Esophagus squamous epithelium (tissue), 5 donors: ENCODE results near the gene FAM163B. TPM values are rescaled to one million over a fixed set of nuclear protein-coding genes. Genes with fewer than 3 reads are reported as not detected.
A peak's percentile ranks its signal among the peaks of the same experiment; 100 is the strongest.

Source experiments
- DNase-seq: peaks from one replicate; lab custom pipeline; 2025; lab: John Stamatoyannopoulos, UW
- H3K27ac ChIP-seq, 4 donors: fragments of 200-600 bp; sonication (generic); one replicate each; pipeline ENCODE4 v1.5.1; 2016 to 2019; ENCODE audit warnings: mild to moderate bottlenecking in 1 of 4
- H3K27me3 ChIP-seq, 4 donors: fragments of 200-600 bp; sonication (generic); 1 replicate in 3 of 4; 2 replicates in 1 of 4; pipeline versions ENCODE4 v1.5.1 to v1.6.0; 2017 to 2021; ENCODE audit warnings: antibody characterized with exemption in 1 of 4
- H3K36me3 ChIP-seq, 3 donors: fragments of 200-600 bp; sonication (generic); one replicate each; pipeline ENCODE4 v1.5.1; 2016 to 2019
- H3K4me1 ChIP-seq, 3 donors: fragments of 200-600 bp; sonication (generic); one replicate each; pipeline ENCODE4 v1.5.1; 2017 to 2019
- H3K4me3 ChIP-seq, 4 donors: fragments of 200-600 bp; sonication (generic); 1 replicate in 3 of 4; 2 replicates in 1 of 4; pipeline ENCODE4 v1.5.1; 2016 to 2019; ENCODE audit warnings: mild to moderate bottlenecking in 2 of 4, moderate library complexity in 1 of 4
- H3K9me3 ChIP-seq, 3 donors: fragments of 200-600 bp; sonication (generic); one replicate each; pipeline ENCODE4 v1.5.1; 2016 to 2019
- POLR2A ChIP-seq, 4 donors: fragments of 450-650 bp; IDR thresholded peaks; one replicate each; pipeline ENCODE4 v1.6.1; 2017; ENCODE audit warnings: antibody characterized with exemption in 4 of 4, mild to moderate bottlenecking in 4 of 4, moderate library complexity in 3 of 4
- WGBS, 2 donors: methylation state at CpG; one replicate each; pipeline ENCODE4 v1.1.5; 2018; 5-methylcytosine and 5-hydroxymethylcytosine counted together
- intact Hi-C: fragments of 100-400 bp; cut with DNase I; formaldehyde crosslinking; loops from one replicate; pipeline ENCODE4 v1.15.0; 2022
- total RNA-seq, 4 donors: library from RNA; depleted of rRNA; stranded (reverse); fragments of >200 nt; gene quantifications; one replicate each; pipeline ENCODE4 v1.1.0, GENCODE V29; 2016
- TF ChIP-seq, protein P1 (sequence below), 6 experiments: fragments of 450-650 bp in 4 of 6; fragments of 200-600 bp in 2 of 6; sonication (generic) in 2 of 6; IDR thresholded peaks; one replicate each; pipeline ENCODE4 v1.5.1; 2016 to 2019; ENCODE audit warnings: antibody characterized with exemption in 6 of 6, mild to moderate bottlenecking in 4 of 6, moderate library complexity in 4 of 6
- donor health status: DM: yes; HTN: yes; CAD: no.

The FAM163B gene
- total RNA-seq, 4 donors from 2014 or later, result not detected

DNA sequence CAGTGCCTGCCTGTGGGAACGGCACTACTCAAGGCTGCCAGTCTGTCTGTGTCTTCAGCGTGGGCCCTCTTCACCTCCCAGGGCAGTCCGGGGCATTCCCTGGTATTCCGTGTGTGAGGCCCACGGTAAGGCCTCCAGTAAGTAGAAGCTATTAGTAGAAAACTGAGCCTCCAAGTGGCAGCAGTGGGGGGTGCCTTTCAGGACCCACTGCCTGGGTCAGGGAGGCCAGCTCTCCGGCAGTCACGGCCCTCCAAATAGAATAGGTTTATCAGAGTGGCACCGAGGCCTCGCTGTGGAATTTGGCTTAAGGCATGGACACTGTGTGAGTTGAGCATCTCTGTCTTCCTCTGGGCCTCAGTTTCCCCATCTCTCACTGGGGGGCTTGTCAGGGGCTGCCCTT is 51.6 kb downstream of the FAM163B start:
- intact Hi-C loops, result no loop called here
- 80 to 95% methylated on average over 1 to 4 of the region's 9 CpGs for WGBS, 2 donors
- Histone ChIP-seq H3K4me3 (no peak overlapping the region), H3K27ac (peak overlapping the region in 3 of 4 donors; percentile 63 to 83 (median 74)), H3K27me3 (peaks cover 0 to 12% (median 0%) of the 10 kb centered on the region in 4 donors), H3K4me1 (peaks cover 12 to 41% (median 16%) of the 10 kb centered on the region in 3 donors), H3K9me3 (no peaks in the 10 kb centered on the region), H3K36me3 (no peaks in the 10 kb centered on the region)
- DNase-seq, result no peak
- no peak for TF ChIP-seq POLR2A (IDR thresholded peaks at IDR 0.05)
- TF ChIP-seq, protein P1, sequence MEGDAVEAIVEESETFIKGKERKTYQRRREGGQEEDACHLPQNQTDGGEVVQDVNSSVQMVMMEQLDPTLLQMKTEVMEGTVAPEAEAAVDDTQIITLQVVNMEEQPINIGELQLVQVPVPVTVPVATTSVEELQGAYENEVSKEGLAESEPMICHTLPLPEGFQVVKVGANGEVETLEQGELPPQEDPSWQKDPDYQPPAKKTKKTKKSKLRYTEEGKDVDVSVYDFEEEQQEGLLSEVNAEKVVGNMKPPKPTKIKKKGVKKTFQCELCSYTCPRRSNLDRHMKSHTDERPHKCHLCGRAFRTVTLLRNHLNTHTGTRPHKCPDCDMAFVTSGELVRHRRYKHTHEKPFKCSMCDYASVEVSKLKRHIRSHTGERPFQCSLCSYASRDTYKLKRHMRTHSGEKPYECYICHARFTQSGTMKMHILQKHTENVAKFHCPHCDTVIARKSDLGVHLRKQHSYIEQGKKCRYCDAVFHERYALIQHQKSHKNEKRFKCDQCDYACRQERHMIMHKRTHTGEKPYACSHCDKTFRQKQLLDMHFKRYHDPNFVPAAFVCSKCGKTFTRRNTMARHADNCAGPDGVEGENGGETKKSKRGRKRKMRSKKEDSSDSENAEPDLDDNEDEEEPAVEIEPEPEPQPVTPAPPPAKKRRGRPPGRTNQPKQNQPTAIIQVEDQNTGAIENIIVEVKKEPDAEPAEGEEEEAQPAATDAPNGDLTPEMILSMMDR (IDR thresholded peaks at IDR 0.05), result no peak

DNA sequence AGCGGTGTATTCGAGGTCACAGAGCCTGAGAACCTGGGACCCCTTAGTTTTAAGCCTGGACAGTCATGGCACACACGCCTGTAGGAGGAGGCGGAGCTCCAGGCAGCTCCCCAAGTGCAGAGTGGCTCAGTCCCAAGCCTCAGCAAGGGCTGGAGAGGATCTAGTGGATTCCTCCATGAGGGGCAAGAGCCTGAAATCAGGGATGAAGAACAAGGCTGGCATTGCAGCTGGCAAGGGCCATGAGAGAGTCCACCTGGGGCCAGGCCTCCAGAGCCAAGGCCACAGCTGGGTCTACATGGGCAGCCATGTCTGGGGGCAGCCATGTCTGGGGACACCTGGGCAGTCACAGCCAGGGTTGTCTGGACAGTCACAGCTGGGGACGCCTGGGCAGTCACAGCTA is 52.8 kb downstream of the FAM163B start:
- no peaks in the 10 kb centered on the region for H3K36me3 ChIP-seq
- H3K27me3 ChIP-seq, result peaks cover 0 to 12% (median 0%) of the 10 kb centered on the region in 4 donors
- no peak for TF ChIP-seq POLR2A (IDR thresholded peaks at IDR 0.05)
- TF ChIP-seq, protein P1 (IDR thresholded peaks at IDR 0.05), result no peak
- WGBS, 2 donors, result 80 to 88% methylated on average over 2 to 4 of the region's 5 CpGs
- peaks cover 12 to 41% (median 16%) of the 10 kb centered on the region in 3 donors for H3K4me1 ChIP-seq
- H3K4me3 ChIP-seq, result no peak overlapping the region
- DNase-seq, result no peak
- intact Hi-C loops, result no loop called here
- H3K27ac ChIP-seq, result no peak overlapping the region
- H3K9me3 ChIP-seq, result no peaks in the 10 kb centered on the region

DNA sequence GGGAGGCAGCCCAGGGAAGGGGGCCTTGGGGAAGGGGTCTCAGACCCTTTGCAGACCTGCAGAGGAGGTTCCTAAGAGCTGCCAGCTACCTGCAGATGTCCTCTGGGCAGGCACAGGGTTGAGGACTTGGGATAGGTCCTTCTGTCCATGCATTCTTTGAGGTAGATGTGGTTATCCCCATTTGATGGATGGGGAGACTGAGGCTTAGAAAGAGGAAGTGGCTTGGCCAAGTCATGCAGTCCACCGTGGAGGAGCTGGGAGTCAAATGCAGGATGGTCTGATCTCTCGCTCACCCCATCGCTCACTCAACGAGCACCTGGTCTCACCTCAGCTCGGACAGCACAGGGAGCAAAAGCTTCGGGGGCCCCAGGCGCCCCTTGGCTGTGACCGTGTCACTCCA is 54.5 kb downstream of the FAM163B start:
- no peaks in the 10 kb centered on the region for H3K9me3 ChIP-seq
- DNase-seq, result no peak
- intact Hi-C loops, result no loop called here
- WGBS, 2 donors, result 92 to 93% methylated on average over 7 to 8 of the region's 8 CpGs
- no peak overlapping the region for H3K4me3 ChIP-seq
- H3K27me3 ChIP-seq, result peaks cover 0 to 5% (median 0%) of the 10 kb centered on the region in 4 donors
- TF ChIP-seq POLR2A (IDR thresholded peaks at IDR 0.05), result no peak
- TF ChIP-seq, protein P1 (IDR thresholded peaks at IDR 0.05), result no peak
- H3K27ac ChIP-seq, result no peak overlapping the region
- H3K4me1 ChIP-seq, result peaks cover 11 to 25% (median 12%) of the 10 kb centered on the region in 3 donors
- H3K36me3 ChIP-seq, result no peaks in the 10 kb centered on the region

DNA sequence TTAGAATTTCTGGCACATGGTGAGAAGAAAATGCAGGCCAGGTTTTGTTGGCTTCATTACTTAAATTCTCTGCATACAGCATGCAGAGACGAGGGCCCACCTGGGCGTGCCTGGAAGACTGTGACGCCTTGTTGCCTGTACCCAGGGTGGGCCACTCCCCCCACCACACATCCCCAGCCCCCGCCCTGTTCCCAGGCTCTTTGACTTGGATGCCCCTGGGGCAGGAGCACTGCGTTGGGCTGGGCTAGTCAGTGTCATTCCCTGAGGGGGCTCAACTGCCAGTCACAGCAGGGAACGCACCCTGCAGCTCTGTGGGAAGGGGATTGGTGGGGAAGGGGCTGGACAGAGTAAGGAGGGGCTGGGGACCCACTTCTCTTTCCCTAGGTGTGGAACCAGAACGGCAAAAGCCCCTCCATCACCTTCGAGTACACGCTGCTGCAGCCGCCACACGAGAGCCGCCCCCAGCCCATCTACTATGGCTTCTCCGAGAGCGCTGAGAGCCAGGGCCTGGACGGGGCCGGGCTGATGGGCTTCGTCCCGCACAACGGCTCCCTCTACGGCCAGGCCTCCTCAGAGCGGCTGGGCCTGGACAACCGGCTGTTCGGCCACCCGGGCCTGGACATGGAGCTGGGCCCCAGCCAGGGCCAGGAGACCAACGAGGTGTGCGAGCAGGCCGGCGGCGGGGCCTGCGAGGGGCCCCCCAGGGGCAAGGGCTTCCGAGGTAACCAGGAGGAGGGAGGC is 55.0 kb downstream of the FAM163B start:
- Histone ChIP-seq H3K27me3 (peaks cover 0 to 5% (median 0%) of the 10 kb centered on the region in 4 donors), H3K36me3 (no peaks in the 10 kb centered on the region), H3K4me3 (no peak overlapping the region), H3K4me1 (peaks cover 11 to 21% (median 12%) of the 10 kb centered on the region in 3 donors), H3K9me3 (no peaks in the 10 kb centered on the region), H3K27ac (no peak overlapping the region)
- intact Hi-C loops, result no loop called here
- WGBS, 2 donors, result 89 to 90% methylated on average over 5 to 7 of the region's 31 CpGs
- no peak for DNase-seq
- TF ChIP-seq, protein P1 (IDR thresholded peaks at IDR 0.05), result no peak
- no peak for TF ChIP-seq POLR2A (IDR thresholded peaks at IDR 0.05)

DNA sequence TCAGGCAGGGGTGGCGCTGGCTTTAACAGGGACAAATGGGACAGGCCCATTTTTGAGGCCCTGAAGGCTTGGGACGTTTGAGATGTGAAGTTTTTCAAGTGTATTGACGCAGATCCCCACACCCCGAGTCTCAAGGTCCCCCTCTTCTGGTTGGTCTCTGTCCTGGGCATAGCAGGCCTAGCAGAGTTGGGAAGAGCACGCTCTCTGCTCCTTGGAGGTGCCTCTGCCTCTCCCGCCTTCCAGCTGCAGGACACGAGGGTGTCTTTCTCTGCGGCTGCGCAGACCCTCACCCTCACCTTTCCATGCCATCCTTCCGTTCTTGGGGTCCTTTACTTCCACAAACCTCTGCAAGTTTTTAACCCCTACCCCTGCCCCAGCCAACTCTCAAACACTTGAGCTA is 56.1 kb downstream of the FAM163B start:
- Histone ChIP-seq H3K4me3 (no peak overlapping the region), H3K27me3 (peaks cover 0 to 5% (median 0%) of the 10 kb centered on the region in 4 donors), H3K27ac (no peak overlapping the region), H3K9me3 (no peaks in the 10 kb centered on the region), H3K36me3 (no peaks in the 10 kb centered on the region), H3K4me1 (peaks cover 3 to 11% (median 5%) of the 10 kb centered on the region in 3 donors)
- intact Hi-C loops, result no loop called here
- TF ChIP-seq POLR2A (IDR thresholded peaks at IDR 0.05), result no peak
- TF ChIP-seq, protein P1 (IDR thresholded peaks at IDR 0.05), result no peak
- WGBS, 2 donors, result 81% methylated on average over 9 to 10 of the region's 10 CpGs
- DNase-seq, result no peak
